Calu3 (cell line): ENCODE data around the gene ARSG. TPM values are rescaled to one million over a fixed set of nuclear protein-coding genes. Genes with fewer than 3 reads are reported as not detected.

Experiments
- BruUV-seq: library from RNA; stranded (reverse); fragments of 400-500 nt; replicated peaks from 2 replicates; lab custom pipeline; 2021; lab: Mats Ljungman, UMichigan
- CTCF ChIA-PET: fragments of 300-600 bp; sonication (Branson Sonifier 250); formaldehyde crosslinking; loops from one replicate; lab custom pipeline; 2022; ENCODE audit warnings: antibody characterized with exemption; lab: Charles Lee
- DNase-seq: peaks from one replicate; pipeline ENCODE4 v3.0.0; 2022
- H3K27ac Mint-ChIP-seq: one replicate; pipeline ENCODE4 v1.8.0; 2022; ENCODE audit warnings: mixed read lengths; ENCODE audit not compliant: unreplicated experiment
- H3K27me3 Mint-ChIP-seq: one replicate; pipeline ENCODE4 v1.8.0; 2022; ENCODE audit warnings: mixed read lengths; ENCODE audit not compliant: unreplicated experiment
- H3K36me3 Mint-ChIP-seq: one replicate; pipeline ENCODE4 v1.8.0; 2022; ENCODE audit warnings: mild to moderate bottlenecking, moderate library complexity, mixed read lengths; ENCODE audit not compliant: insufficient read depth, unreplicated experiment
- H3K4me1 Mint-ChIP-seq: one replicate; pipeline ENCODE4 v1.8.0; 2022; ENCODE audit warnings: mild to moderate bottlenecking, low read depth, mixed read lengths; ENCODE audit not compliant: unreplicated experiment
- H3K4me3 Mint-ChIP-seq: one replicate; pipeline ENCODE4 v1.8.0; 2022; ENCODE audit warnings: mild to moderate bottlenecking, low read depth, moderate library complexity, mixed read lengths; ENCODE audit not compliant: unreplicated experiment
- H3K9me3 Mint-ChIP-seq: one replicate; pipeline ENCODE4 v1.8.0; 2022; ENCODE audit warnings: low read depth, mixed read lengths; ENCODE audit not compliant: unreplicated experiment
- intact Hi-C: fragments of 100-400 bp; cut with micrococcal nuclease; formaldehyde crosslinking; loops from one replicate; pipeline ENCODE4 v1.10.0; 2022; ENCODE audit not compliant: unreplicated experiment
- microRNA-seq: library from miRNA; unstranded; fragments of <30 nt; microRNA quantifications from one replicate; pipeline ENCODE4 v1.2.0, GENCODE V29; 2022
- total RNA-seq: library from RNA; stranded (reverse); gene quantifications from 2 replicates; pipeline ENCODE4 v1.2.3, GENCODE V29; 2022
- TF ChIP-seq, protein P1 (sequence below): fragments of 200-600 bp; IDR thresholded peaks from one replicate; pipeline ENCODE4 v1.8.0; 2022; ENCODE audit warnings: antibody characterized with exemption; ENCODE audit not compliant: unreplicated experiment

ARSG gene
- total RNA-seq, 1 experiment from 2014 or later, result 1.4 TPM

DNA sequence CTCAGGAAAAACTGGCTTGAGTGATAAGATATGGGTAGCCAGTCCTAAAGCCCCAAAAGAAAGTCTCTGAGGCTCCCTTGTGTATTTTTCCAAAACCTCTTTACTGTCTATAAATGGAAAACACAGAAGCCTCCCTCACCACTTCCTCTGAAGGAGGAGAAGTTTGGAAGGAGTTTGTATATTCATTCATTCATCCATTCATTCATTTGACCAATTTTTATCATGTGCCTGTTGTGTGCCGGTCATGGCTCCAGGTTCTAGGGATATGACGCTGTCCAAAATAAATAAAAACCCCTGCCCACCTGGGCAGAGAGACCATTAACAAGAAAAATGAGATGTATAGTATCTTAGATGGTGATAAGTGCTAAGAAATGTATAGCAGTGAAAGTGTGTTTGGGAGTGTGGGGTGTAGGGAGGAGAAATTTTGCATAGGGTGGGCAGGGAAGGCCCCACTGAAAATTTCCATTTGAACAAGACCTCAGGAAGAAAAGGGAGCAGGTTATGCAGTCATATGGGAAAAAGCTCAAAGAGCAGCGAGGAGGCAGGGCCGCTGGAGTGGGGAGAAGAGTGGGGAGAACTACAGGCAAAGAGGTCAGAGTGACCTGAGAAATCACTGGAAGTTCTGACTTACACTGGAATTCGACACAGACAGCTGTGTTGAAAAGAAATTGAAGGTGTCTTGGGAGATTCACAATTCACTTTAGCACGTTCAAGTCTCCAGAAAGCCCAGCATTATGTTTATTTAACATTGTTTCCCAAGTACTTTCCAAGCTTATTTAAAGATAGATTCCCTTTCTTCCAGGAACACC, 172.1 kb downstream of the ARSG start:
- Mint-ChIP-seq H3K4me1 (peaks cover 17% of the 10 kb centered on the region), H3K4me3 (no peak overlapping the region), H3K36me3 (no peaks in the 10 kb centered on the region)

DNA sequence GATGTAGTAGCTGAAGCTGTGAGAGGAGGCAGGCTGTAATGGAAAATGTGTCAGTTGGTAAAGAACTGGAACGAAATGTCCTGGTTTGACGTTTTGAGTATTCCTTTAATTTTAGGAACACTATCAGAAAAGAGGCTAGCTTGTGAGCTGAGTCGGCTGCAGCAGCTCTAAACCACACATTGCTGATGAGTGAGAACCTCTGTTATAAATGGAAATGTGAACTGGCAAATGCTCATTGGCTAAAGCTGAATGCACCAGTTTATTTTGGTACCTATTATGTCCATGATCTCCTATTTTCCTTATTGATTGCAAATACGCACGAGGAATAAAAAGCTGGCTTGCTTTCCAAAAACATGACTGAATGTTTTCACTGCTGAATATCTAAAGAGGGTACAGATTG, 177.0 kb downstream of the ARSG start:
- no peaks in the 10 kb centered on the region for H3K9me3 Mint-ChIP-seq
- no TSS peak for BruUV-seq
- H3K36me3 Mint-ChIP-seq, result no peaks in the 10 kb centered on the region
- TF ChIP-seq, protein P1, sequence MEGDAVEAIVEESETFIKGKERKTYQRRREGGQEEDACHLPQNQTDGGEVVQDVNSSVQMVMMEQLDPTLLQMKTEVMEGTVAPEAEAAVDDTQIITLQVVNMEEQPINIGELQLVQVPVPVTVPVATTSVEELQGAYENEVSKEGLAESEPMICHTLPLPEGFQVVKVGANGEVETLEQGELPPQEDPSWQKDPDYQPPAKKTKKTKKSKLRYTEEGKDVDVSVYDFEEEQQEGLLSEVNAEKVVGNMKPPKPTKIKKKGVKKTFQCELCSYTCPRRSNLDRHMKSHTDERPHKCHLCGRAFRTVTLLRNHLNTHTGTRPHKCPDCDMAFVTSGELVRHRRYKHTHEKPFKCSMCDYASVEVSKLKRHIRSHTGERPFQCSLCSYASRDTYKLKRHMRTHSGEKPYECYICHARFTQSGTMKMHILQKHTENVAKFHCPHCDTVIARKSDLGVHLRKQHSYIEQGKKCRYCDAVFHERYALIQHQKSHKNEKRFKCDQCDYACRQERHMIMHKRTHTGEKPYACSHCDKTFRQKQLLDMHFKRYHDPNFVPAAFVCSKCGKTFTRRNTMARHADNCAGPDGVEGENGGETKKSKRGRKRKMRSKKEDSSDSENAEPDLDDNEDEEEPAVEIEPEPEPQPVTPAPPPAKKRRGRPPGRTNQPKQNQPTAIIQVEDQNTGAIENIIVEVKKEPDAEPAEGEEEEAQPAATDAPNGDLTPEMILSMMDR, result no peak
- H3K27me3 Mint-ChIP-seq, result peaks cover 31% of the 10 kb centered on the region
- no peak overlapping the region for H3K27ac Mint-ChIP-seq
- no peak for DNase-seq
- H3K4me1 Mint-ChIP-seq, result peaks cover 11% of the 10 kb centered on the region
- CTCF ChIA-PET, result interaction anchor here (0.6 kb wide), 1 partner anchor 1316 kb away, joined by 5 read pairs; no protein-coding TSS in a partner anchor
- intact Hi-C loops, result loop anchor here (10.0 kb wide), 1 partner anchor 504 kb away; no protein-coding TSS in a partner anchor
- H3K4me3 Mint-ChIP-seq, result no peak overlapping the region

More for the DNA sequence above, 172.1 kb downstream of the ARSG start:
- no peak for DNase-seq
- CTCF ChIA-PET, result no interaction called here
- intact Hi-C loops, result loop anchor here (1.0 to 10.0 kb wide), 3 partner anchors 27 to 499 kb away; no protein-coding TSS in a partner anchor
- BruUV-seq, result no TSS peak
- peaks cover 15% of the 10 kb centered on the region for H3K27me3 Mint-ChIP-seq
- H3K27ac Mint-ChIP-seq, result no peak overlapping the region
- TF ChIP-seq, protein P1, result no peak
- H3K9me3 Mint-ChIP-seq, result no peaks in the 10 kb centered on the region

DNA sequence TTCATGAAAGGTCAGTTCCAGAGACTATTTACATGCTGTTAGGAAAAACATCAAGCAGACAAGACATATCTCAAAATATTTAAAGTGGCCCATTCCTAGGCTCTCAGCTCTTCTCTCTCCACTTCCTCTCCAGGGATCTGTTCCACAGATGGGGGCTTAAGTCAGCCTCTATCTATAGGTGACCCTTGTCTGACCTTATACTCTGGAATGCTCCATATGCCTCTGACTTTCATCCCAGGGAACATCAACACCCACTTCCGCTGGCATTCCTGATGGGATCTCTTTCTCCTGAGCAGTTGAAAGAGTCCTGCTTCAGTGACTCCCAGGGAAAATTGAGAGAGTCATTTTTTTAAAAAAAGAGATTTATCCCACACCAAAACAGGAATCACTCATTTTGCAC, 177.5 kb downstream of the ARSG start:
- CTCF ChIA-PET, result interaction anchor here (0.6 kb wide), 1 partner anchor 1316 kb away, joined by 5 read pairs; no protein-coding TSS in a partner anchor
- Mint-ChIP-seq H3K4me3 (no peak overlapping the region), H3K27me3 (peaks cover 31% of the 10 kb centered on the region), H3K36me3 (no peaks in the 10 kb centered on the region), H3K4me1 (peaks cover 11% of the 10 kb centered on the region), H3K27ac (no peak overlapping the region), H3K9me3 (no peaks in the 10 kb centered on the region)
- intact Hi-C loops, result loop anchor here (10.0 kb wide), 1 partner anchor 504 kb away; no protein-coding TSS in a partner anchor
- BruUV-seq, result no TSS peak
- TF ChIP-seq, protein P1, result no peak
- no peak for DNase-seq

Small RNA genes within 50 kb of the gene (microRNA-seq; reads per million reads assigned to microRNA genes)
- not detected for gene MIR635

Other genes starting within 250 kb of the ARSG start
- gene AMZ2, start 43.5 kb upstream of the ARSG start, total RNA-seq, result 59.5 and 62.2 TPM in 2 replicates
- 0.12 and 0.19 TPM in 2 replicates for gene SLC16A6, start 368 bp upstream of the ARSG start, total RNA-seq
- 37.0 and 43.4 TPM in 2 replicates for gene WIPI1, start 166.0 kb downstream of the ARSG start, total RNA-seq
- 239 and 248 TPM in 2 replicates for gene PRKAR1A, start 220.9 kb downstream of the ARSG start, total RNA-seq